ENCODE results near the gene B9D1.

Gene B9D1

GRCh38 chr17:19327031-19327783 lies 35.3 kb downstream of the B9D1 start:
- peak; percentile 66 for DNase-seq (ENCODE audit: low read depth)
- no peak for TF ChIP-seq CTCF (IDR thresholded peaks at IDR 0.05; ENCODE audit: control insufficient read depth, insufficient read depth, low read depth, low read length, missing control alignments)
- no peak overlapping the region for H3K4me3 ChIP-seq (ENCODE audit: control insufficient read depth, low read depth, low read length)

- H3K4me3 ChIP-seq (ENCODE audit: control insufficient read depth, low read depth, low read length) = no peak overlapping the region
- no peak for DNase-seq (ENCODE audit: low read depth)
- no peak for TF ChIP-seq CTCF (IDR thresholded peaks at IDR 0.05; ENCODE audit: control insufficient read depth, insufficient read depth, low read depth, low read length, missing control alignments)
These were observed 37.0 kb downstream of the B9D1 start for GRCh38 chr17:19325542-19325941.

GRCh38 chr17:19322861-19323260 lies 39.7 kb downstream of the B9D1 start:
- DNase-seq (ENCODE audit: low read depth) = no peak
- no peak for TF ChIP-seq CTCF (IDR thresholded peaks at IDR 0.05; ENCODE audit: control insufficient read depth, insufficient read depth, low read depth, low read length, missing control alignments)
- H3K4me3 ChIP-seq (ENCODE audit: control insufficient read depth, low read depth, low read length) = no peak overlapping the region

GRCh38 chr17:19322129-19322505 lies 40.4 kb downstream of the B9D1 start:
- TF ChIP-seq CTCF (IDR thresholded peaks at IDR 0.05; ENCODE audit: control insufficient read depth, insufficient read depth, low read depth, low read length, missing control alignments) = no peak
- no peak overlapping the region for H3K4me3 ChIP-seq (ENCODE audit: control insufficient read depth, low read depth, low read length)
- DNase-seq (ENCODE audit: low read depth) = no peak

- peak; percentile 16 for TF ChIP-seq CTCF (IDR thresholded peaks at IDR 0.05; ENCODE audit: control insufficient read depth, insufficient read depth, low read depth, low read length, missing control alignments)
- no peak for DNase-seq (ENCODE audit: low read depth)
- no peak overlapping the region for H3K4me3 ChIP-seq (ENCODE audit: control insufficient read depth, low read depth, low read length)
These were observed 40.9 kb downstream of the B9D1 start for GRCh38 chr17:19321481-19322128.

- no peak for DNase-seq (ENCODE audit: low read depth)
- TF ChIP-seq CTCF (IDR thresholded peaks at IDR 0.05; ENCODE audit: control insufficient read depth, insufficient read depth, low read depth, low read length, missing control alignments) = no peak
- H3K4me3 ChIP-seq (ENCODE audit: control insufficient read depth, low read depth, low read length) = no peak overlapping the region
These were observed 41.6 kb downstream of the B9D1 start for GRCh38 chr17:19320876-19321275.
